ENCODE measurements around the gene ATP1A1.

Gene ATP1A1

DNA sequence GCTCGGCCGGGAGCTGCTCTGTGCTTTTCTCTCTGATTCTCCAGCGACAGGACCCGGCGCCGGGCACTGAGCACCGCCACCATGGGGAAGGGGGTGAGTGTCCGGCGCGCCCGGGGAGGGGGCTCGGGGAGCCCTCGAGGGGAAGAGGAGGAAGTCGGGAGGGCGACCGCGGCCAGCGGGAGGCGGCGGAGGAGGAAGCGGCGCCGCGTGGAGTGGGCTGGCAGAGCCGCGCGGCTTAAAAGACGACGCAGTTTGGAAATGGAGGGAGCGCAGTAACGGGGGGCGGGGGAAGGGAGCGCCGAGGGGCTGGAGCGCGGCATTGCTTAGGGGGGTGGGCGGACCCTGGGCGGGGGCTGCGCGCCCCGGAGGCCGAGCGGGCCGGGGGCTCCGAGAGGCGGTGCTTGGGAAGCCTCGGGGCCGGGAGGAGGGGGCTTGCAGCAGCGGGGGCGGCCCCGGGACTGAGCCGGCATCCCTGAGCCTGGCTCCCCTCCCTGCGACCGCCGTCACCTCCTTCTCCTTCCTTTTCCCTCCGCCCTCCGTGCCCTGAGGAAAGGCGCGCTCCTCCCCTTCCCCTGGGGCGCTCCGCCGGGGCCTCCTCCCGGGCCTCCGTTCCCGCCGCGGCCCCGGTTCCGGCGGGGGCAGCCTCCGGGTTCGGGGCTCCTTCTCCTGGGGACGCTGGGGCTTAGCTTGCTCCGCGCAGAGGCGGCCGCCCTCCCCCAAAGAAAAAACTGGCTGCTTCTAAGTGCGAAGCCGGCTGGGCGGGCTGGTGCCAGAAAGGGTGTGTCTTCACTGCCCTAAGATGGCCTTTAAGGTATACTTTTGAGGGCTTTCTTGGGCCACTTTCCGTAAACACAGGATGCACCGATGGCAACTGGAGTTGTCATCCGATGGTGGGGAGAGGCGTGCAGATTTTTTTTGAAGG, 648 bp downstream of the ATP1A1 start:
- DNase-seq, result no peak

DNA sequence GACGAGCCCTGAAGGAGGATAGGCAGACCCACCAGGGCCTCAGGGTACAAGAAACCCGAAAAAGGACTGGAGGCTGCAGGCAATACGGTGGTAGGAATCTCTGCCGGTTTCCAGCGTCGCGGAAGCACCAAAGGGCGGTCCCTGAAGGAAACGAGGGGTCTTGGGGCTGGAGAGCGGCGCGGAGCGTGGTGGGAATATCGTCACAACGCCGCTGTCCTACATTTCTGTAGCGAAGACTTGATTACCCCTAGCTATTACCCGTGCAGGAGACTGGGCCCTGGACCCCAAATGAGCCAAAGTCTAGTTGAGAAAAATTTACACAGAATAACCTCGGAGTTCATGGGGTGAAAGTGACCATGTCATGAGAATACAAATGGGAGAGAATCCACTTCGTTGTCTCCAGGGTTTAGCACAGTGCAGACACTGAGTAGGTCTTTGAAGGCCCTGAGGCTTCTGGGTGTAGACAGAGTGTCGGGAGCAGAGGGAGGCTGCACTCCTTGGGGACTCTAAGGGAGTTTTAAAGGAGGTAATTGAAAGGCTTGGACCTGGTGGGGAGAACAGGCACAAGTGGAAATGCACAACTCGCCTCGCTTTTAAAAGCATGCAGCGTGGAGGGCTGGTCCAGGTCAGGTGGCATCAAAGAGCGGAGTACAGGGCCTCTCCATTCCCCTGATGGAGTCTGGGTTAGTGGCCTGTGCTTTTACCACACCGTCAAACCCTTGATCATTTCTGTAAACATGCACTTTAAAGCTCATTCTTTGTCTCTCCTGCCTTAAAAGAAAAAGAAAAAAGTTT, 1.5 kb downstream of the ATP1A1 start:
- no peak for DNase-seq

DNA sequence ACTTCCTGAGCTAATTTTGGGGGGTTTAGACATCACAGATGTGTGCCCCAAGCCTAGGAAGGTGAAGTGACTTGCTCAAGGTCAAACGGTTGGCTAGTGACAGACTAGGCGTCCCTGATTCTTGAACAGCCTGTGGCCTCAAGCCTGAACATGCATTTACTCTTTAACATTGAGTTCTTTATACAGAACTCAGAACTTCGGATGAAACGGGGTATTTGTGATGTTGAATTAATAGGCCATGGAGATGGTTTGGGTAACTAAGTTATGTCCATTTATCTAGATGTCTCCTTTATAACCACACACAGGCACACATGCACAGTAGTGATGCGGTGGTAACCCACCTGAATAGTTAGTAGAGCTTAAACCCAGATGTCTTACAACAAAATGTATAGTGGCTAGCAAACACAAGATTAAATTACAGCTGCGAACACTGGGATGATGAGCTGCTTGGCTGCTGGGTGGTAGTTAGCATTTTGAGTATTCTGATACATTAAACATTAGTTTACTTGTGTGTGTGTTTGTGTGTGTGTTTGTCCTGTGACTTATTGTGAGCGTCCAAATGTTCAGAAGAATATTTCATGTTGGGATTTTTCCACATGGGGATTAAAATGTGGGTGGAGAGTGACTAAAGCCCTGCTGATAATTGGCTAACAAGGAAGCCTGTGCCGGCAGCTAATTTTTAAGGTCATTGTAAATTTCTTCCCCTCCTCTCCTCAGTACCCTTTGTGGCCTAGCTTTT, 2.3 kb downstream of the ATP1A1 start:
- DNase-seq, result no peak

DNA sequence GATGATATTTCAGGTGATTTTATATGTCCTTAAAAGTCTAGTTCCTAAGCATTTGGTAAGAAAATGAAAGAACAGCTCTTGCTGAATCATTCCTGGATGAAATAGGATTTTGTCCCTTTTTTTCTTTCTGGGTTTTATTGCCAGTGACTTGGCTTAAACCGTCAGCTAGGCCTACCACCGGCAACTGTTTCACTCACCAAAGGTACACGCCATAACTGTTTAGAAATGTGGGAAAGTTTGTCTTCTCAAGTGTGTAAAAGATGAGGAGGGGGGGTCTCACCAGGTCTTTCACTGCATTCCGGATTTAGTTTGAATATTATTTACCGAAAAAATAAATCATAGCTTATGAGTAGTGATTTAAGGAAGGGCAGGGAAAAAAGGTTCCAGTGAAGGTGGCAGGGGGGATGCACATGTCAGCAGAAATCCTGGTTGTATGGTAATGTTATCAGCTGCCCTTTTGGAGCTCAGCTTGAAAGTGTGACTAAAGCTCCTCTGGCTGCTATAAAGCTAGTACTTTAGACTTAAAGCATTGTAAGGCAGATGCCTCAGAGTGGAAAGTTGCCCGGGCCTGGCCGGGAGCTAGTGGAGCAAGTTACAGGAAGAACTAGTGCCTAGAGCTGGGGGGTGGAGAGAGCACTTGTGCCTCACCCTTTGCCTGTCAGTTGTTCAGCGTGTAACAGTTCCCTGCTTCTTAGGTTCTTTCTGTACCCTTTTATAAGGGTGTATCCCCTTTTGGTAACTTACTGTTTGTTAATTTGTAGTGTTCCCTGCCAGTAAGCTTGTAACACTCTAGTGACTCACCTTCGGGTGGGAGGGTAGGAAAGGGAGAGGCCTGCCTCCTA, 3.1 kb downstream of the ATP1A1 start:
- peak; percentile 88 for DNase-seq

DNA sequence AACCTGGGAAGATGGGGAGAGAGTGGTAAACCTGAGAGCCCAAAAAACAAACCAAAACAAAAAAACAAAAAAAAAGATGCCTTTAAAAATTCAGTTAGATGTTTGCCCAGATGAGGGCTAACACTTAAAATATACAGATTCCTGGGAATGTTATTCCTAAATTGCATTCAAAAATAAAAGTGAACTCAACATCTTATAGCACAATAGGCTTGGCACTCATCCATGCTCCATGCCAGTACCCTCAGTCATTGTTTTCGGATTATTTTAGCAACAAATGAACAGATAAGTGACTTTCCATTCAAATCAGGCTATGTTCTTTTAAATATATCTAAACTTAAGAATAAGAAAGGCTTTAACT, 3.7 kb downstream of the ATP1A1 start:
- no peak for DNase-seq

DNA sequence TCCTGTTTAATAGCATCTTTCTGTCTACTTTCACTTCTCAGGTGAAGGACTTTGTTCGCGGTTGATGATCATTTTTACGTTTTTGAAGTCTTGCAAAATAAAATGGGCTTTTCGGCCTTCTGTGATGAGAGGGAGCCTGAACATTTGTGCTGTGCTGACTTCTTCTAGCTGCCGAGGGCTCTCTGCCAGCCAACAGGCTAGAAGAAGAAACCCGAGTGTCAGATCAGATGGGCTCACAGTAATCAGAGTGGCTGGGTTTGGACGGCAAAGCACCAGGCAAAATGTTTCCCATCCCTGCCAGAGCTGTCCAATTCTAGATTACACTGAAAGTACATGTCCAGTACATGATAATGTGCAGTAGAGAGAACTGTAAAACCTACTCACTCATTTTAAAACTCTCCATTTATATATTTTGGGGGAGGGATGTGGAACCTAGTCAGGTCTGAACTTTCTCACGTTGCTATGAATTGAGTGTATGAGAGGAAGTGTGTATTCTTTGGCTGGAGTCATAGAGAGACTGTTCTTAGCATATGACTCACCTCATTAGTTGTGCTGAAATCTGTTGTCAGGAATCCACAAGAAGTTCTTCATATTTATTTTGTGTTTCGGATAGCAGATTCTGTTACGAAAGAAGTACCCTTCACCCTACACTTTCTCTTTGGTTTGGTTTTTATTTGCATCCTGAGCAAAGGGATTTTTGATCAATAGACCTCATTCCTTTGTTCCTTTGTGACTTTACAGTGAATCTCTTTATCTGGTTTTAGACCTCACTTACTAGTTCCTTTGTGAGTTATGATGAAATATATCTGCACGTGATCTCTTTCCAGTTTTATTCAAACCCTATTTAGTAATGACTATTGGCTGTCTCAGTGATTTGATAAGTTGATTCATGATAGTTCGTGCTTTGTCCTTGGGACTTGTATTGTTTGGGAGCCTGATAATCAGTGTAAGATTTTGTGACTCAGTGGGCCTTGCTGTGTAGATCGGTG, 4.8 kb downstream of the ATP1A1 start:
- peak; percentile 82 for DNase-seq

DNA sequence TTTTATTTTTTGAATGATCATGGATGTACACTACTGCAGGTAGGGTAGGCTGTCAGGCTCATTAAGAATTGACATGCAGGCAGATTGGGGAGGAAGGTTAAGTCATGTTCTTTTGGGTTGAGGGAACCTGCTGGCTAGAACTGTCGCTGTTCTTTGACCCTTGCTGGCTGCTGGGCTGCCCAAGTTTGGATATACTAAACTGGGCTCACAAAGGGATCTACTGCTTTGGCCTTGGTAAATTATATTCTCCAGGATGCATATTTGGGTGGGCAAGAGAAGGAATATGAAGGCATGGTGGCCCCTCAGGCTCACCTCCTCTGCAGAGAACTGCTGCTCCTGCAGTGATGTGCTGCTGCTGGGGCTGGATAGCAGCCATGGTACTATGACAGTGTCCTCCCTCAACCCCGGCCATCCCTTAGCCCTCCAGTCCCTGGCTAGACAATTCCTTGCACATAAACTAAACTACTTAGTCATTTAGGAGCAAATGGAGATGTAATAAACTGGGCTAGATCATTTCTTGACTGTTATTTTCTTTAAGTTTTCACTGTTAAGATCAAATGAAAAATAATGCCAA, 6.1 kb downstream of the ATP1A1 start:
- no peak for DNase-seq

DNA sequence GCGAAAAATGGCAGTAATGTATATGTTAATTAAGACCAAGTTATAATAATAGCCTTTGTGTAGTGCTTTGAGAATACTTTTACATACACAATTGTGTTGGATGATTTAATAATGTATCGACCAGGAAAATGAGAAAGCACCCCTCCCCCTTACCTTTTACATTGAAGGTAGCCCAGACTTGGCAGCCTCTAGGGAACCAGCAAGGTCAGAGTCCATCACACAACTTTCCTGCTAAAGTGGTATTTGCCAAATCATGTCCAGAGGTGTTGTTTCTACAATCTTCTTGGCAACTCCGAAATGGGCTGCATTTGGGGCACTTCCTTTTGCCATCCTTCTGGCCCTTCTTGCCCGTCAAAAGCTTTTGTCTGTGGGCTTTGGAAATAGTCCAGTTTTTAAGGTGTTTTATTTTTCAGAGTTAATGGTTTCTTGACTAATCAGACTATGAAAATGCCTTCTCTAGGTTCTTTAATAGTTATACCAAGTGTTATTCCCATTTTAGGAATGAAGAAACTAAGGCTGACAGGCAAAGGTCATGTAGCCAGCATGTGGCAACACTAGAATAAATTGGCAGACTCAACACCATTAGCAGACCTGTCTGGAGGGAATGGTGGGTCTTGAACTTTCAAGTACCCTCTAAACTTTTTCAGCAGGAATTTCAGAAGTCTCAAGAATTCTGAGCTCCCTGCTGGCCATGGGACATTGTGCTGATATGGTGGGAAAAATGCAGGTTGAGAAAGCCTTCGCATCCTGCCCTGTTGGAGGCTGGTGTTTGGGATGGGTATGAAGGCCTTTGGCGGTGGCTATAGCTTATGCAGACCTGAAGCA, 6.8 kb downstream of the ATP1A1 start:
- no peak for DNase-seq

DNA sequence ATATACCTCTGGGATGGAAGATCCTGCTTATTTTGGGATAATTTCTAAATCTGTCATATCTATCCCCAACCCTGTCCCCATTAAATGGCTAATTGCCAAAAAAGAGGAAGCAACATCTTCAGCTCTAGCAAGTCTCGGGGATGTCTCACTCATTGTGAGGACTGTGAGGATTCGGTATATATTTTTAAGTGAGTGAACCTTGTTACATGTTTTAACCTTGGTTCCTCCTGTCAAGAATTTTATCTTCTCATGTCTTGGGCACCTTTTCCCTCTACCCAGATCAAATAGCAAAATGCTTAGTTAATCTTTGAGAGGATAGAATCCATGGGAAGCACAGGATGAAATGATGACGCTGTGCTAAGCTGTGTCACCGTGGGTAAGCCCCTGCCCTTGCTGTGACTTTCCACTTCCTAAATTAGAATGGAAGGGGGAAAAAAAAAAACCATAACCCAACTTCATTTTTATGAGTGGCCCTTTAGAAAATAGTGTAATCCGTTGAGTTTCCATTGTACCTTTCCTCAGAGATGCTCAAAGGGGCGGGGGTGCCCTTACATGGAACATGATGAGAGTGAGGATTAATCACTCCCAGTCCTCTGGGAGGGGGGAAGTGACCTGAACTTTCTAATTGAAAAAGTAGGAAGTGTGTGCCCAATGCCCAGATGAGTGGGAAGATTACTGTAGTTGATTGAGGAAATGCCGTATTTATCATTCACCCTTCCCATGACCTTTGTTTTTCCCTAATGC, 7.6 kb downstream of the ATP1A1 start:
- DNase-seq, result no peak

DNA sequence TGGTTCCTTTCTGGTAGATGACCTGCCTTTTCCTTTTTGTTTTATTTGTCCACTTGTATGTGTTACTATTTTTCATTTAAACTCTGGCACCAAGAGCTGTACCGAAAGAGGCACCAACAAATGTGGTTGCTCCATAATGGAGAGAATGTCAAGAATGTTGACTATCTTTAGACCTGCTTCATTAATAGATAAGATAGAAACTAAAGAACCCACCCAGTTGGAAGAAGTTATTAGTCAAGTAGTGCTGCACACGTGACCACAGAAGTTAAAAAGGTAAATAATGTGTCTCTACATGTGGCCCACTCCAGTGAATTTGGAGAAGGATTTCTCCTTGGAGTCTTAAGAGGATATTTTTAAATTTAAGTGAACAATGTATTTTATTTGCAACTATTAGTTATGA, 9.3 kb downstream of the ATP1A1 start:
- DNase-seq, result peak; percentile 72

DNA sequence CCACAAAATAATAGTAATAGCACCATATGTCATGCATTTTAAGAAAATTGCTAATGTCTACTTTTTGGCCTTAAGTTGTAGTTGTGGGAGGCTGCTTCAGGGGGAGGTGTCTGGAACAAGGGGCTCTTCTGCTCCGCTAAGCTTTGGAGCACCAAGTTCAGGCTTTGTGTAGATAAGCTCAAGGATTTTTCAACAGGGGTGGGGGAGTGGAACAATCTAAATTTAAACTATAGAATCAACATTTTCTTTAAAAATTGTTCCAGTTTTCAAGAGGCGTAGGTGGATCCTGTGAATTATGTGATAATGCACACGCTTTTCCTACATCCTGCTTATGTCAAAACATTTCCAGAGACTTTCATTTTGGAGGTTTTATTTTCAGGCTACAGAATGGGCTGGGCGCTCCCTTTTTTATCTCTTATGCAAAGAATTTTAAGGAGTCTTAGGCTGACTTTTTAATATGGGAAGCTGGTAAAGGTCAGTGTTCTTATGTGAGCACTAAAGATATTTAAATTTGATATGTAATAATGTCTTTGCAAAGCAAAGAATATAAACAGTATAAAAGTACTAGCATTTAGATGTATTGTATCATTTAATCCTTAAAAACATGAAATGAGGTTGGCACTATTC, 9.9 kb downstream of the ATP1A1 start:
- DNase-seq, result no peak

DNA sequence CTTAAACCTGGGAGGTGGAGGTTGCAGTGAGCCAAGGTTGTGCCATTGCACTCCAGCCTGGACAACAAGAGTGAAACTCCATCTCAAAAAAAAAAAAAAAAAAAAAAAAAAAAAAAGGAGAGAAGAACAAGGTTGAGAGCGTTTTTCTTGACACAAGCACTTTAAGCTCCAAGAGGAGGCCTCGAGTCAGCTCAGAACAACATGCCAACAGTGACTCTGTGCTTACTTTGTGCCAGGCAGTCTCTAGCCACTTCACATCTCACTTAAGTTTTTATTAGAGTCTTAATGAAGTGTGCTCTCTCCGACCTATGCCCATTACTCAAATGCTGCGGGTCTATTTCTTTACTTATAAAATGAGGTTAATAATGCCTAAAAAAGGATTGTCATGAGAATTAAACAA, 13.0 kb downstream of the ATP1A1 start:
- DNase-seq, result no peak

DNA sequence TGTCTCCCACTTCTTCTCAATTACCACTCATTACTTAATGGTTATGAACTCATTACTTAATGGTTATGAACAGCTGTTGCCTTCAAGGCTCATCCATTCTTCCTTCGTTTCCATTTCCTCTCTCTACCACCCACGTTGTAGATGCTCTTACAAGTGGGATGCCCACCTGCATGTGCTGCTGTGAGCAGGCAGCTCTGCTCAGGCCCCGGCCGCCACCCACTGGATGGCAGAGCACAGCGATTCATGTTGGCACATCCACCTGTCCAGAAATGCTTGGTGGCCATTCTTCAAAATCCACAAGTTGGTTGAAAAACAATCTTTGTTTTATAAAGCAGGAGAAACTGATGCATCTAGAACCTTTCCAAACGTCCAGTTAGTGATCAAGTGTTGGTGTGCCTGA, 14.5 kb downstream of the ATP1A1 start:
- DNase-seq, result no peak

DNA sequence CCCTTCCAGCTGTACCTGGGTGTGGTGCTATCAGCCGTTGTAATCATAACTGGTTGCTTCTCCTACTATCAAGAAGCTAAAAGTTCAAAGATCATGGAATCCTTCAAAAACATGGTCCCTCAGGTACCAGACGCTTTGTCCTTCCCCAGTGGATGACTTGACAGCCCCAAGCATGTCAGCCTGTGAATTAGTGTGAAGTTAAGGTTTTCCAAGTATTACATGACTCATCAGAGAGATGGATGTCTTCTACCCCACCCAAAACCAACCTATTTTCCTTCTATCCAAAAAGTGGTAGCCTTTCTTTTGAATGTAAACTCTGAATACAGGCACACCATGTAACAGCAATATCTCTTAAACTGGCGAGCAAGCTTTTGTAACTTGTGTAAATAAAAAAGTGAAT, 15.1 kb downstream of the ATP1A1 start:
- no peak for DNase-seq

DNA sequence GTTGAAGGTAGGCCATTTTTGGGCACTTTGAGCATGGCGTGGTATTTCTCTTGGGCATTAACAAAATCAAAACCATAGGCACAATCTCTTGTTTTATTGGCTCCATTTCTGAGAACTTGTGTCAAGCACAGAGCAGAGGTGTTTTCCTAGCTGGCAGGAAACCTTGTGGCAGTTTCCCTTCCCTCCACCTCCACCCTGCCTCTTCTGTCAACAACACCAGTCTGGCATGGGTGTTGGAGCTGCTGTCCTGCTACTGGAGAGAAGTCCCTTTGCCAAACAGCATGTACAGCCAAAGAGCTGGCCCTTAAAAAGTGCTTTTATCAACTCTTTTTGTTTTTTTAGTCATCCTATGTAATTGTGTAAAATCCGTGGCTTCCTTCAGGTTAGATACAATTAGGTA, 16.0 kb downstream of the ATP1A1 start:
- no peak for DNase-seq

DNA sequence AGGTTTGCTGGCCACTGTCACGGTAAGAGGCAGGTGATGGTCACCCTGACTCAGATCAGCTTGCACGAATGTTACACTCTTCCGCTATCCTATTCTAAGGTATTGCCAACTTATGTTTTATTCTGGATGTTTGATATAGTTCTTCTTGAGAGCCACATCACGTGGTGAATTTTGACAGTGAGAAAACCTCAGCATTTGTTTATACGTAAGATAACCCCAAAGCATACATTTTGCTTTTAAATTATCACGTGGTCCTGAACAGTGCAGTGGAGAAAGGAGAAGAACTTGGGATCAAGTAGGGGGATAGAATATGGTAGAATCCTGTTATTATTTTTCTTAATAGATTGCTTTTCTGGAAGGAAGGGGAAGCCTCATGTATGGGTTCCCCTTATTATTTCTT, 16.6 kb downstream of the ATP1A1 start:
- no peak for DNase-seq

DNA sequence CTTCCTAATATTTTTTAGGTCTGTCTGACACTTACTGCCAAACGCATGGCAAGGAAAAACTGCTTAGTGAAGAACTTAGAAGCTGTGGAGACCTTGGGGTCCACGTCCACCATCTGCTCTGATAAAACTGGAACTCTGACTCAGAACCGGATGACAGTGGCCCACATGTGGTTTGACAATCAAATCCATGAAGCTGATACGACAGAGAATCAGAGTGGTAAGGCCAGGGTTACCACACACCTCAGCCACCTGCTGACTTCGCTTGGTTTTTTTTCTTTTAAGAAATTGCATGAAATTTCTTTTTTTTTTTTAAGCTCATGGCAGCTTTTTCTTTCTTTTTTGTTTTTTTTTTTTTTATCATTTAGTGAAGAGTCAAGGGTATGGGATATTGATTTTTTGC, 17.2 kb downstream of the ATP1A1 start:
- DNase-seq, result no peak

DNA sequence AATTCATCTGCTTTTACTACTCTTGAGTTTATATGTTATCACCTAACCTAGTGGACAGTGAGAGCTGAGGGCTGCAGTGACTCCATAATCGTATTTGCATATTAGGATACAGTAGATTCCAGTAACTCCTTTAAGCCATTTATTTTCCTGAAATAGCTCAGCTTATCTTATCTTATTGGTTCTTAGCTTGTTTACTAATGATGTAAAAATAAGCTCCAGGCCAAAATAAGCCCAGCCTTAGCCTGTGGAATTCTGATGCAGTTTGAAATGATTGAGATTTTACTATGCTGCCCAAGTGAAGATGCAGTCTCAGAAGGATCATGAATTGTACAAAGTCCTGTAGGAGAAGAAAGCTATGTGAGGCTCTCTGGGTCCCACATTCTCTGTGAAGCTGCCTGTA, 18.1 kb downstream of the ATP1A1 start:
- no peak for DNase-seq

All from NCI-H226 (cell line).